ENCODE data around the gene UNC13A. TPM values are rescaled to one million over a fixed set of nuclear protein-coding genes. Genes with fewer than 3 reads are reported as not detected.

Gene UNC13A
- total RNA-seq: 29.6 TPM

DNA sequence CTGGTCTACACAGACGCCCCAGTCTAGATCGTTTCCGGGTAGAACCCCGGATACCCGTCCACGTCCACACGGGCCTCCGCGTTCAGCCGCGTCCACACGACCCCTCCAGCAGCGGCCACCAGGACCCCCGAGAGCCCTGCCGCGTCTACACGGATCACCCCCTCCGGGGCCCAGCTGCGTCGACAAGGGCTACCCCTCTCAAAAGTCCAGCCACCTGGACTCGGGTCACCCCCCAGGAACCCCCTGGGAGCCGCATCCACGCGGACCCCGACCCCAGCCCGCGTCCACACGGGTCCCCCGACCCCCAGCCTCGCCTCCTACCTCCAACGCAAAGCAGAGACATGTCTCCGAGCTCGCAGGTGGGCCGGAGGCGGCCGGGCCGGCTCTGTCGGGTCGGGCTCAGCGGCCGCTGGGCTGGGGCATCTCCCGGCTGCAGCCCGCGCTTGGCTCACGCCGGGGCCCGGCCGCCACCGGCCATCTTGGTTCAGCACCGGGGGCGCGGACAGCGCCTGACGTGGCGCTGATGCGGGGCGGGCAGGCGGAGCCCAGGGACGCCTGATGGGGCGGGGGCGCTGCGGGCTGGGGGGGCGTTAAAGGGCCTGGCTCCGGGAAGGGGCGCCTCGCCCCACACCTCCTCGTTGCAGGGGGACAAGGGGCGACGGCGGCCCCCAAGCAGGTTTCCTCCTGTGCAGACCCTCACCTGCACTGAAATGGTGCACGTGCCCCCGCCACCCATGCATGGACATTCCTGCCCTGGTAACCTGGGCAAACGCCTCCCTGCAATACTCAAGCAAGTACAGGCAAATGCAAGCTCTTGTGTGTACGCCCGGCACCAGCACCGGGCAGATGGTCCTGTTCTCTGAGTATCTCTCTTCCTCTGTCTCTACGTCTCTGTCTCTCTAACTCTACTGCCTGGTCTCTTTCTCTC is at the start of gene UNC13A:
TSS of gene UNC13A (minus strand) at position 498 of the 928 bp plus-strand sequence. CDS start at position 343, 155 bp downstream.
- peak; percentile 60 for DNase-seq

GRCh38 chr19:17737690-17738153 is 49.6 kb upstream of the UNC13A start:
- no peak for DNase-seq

GRCh38 chr19:17735410-17735809 is 47.3 kb upstream of the UNC13A start:
- DNase-seq: no peak

DNA sequence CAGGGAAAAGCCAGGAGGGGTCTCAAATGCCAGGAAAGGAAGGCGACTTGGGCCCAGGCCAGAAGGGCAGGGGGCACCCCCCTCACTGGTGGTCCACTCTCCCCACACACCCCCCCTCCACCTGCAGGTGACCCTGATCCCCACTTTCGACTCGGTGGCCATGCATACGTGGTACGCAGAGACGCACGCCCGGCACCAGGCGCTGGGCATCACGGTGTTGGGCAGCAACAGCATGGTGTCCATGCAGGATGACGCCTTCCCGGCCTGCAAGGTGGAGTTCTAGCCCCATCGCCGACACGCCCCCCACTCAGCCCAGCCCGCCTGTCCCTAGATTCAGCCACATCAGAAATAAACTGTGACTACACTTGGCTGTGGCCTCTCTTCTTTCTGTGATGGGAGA is 46.0 kb upstream of the UNC13A start:
- DNase-seq: no peak

GRCh38 chr19:17733127-17733526 is 45.0 kb upstream of the UNC13A start:
- DNase-seq: no peak

GRCh38 chr19:17727843-17728242 is 39.7 kb upstream of the UNC13A start:
- no peak for DNase-seq

- DNase-seq: no peak
These were observed 39.0 kb upstream of the UNC13A start for GRCh38 chr19:17726964-17727773.

GRCh38 chr19:17726136-17726741 is 38.1 kb upstream of the UNC13A start:
- DNase-seq: no peak

- DNase-seq: no peak
These were observed 37.4 kb upstream of the UNC13A start for GRCh38 chr19:17725422-17726078.

- DNase-seq: no peak
These were observed 36.5 kb upstream of the UNC13A start for GRCh38 chr19:17724655-17725054.

- DNase-seq: no peak
These were observed 34.6 kb upstream of the UNC13A start for GRCh38 chr19:17722655-17723240.

DNA sequence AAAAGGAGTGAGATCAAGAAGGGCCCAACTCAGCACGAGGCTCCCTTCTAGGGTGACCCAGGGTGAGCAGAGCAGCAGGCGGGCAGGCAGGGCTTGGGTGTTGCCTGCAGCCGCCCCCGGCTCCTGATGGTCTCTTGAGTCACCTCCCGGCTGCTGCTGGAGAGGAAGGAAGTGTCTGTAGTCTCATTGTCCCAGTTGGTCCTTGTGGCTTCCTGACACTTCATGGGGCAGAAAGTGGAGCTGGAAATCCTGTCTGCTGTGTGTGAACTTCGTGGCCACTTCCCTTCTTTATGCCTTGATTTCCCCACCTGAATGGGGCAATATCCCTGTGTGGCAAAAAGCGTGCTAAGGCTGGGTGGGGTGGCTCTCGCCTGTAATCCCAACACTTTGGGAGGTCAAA is 33.7 kb upstream of the UNC13A start:
- no peak for DNase-seq

DNA sequence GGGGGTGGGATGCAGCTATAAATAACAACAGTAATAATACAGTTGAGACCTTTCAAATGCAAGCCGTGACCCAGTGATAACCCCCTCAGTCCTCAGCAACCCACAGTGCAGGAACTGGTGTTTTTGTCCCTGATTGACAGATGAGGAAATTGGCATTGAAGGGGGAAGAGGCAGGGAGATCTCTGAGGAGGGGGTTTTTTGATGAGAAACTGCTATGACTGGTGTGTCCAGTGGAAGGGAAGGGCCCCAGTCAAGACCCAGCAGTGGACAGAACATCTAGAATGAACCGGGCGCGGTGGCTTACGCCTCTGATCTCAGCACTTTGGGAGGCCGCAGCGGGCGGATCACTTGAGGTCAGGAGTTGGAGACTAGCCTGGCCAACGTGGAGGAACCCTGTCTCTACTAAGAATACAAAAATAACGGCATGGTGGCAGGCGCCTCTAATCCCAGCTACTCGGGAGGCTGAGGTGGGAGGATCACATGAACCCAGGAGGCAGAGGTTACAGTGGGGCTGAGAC is 33.0 kb upstream of the UNC13A start:
- no peak for DNase-seq

DNA sequence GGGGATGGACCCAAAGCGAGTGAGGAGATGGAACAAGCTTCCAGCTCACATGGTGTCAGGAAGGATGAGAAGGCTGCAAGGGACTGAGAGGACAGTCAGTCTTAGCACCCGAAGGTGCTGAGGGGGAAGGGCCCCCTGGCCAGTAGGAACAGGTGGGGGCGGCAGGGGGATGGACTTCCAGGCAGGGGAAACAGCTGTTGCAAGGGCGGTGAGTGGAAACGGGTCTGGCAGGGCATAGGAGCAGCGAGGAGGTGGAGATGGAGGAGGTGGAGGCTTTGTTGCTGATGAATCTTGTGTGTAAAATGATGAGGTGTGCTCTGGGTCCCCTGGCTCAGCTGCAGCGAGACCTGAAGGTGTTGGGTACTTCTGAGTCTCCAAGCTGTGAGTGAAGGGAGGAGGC is 32.3 kb upstream of the UNC13A start:
- DNase-seq: peak; percentile 57

- peak; percentile 69 for DNase-seq
These were observed 31.7 kb upstream of the UNC13A start for GRCh38 chr19:17719730-17720400.

GRCh38 chr19:17718947-17719711 is 31.0 kb upstream of the UNC13A start, which contains the start of gene MAP1S:
MAP1S (plus strand) TSS chr19:17719480; CDS start chr19:17719503, 23 bp downstream.
- DNase-seq: no peak

DNA sequence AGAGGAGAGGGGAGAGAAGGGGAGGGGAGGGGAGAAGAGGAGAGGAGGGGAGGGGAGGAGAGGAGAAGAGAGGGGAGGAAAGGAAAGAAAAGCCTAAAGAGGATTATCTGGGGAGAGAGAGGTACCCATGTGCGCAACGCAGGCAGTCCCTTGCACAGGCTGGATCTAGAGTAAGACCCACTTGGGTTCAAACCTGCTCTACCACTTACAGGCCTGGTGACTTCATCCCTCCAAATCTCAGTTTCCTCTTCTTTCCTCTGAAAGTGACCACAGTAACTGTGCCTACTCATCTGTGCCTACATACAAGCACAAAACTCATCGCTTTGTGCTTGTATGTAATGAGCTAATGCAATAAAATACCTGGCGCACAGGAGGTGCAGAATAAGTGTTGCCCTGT is 30.4 kb upstream of the UNC13A start:
- no peak for DNase-seq

- no peak for DNase-seq
These were observed 28.3 kb upstream of the UNC13A start for GRCh38 chr19:17716309-17716929.

DNA sequence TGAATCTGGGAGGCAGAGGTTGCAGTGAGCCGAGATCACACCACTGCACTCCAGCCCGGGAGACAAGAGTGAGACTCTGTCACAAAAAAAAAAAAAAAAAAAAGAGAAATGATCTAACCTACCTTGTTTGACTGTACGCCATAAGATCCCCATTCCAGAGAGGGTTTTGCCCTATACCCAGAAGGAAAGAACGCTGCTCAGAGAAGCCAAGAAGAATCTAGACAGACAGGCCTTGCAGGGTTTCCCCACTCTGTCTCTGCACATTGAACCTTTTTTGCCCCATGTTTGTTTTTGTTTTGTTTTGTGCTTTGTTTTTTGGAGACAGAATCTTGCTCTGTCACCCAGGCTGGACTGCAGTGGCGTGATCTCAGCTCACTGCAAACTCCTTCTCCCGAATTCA is 23.7 kb upstream of the UNC13A start:
- no peak for DNase-seq

Data from occipital lobe (tissue), 2 donors.